A673 (cell line): ENCODE measurements around the gene ZNF621.

Experiments
- CTCF ChIP-seq: fragments of 300-800, 200-600 bp; sonication (generic); conservative IDR thresholded peaks from 2 replicates; pipeline ENCODE4 v1.5.1; 2017; ENCODE audit warnings: low read depth, mild to moderate bottlenecking, antibody characterized with exemption, low read length, moderate library complexity, mixed read lengths
- EZH2 ChIP-seq: fragments of 200-600 bp; sonication (generic); IDR thresholded peaks from 2 replicates; pipeline ENCODE4 v1.6.1; 2017; ENCODE audit warnings: borderline replicate concordance, low read depth, mild to moderate bottlenecking, mixed read lengths, antibody characterized with exemption, low read length; ENCODE audit not compliant: poor library complexity, severe bottlenecking

GRCh38 chr3:40523781-40524180, 979 bp upstream of the ZNF621 start:
- TF ChIP-seq CTCF = no peak
- TF ChIP-seq EZH2 = no peak
